Loucy (cell line): Measurements from ENCODE around the gene GPR55.

Experiments used
- H2AFZ ChIP-seq: fragments of 200-600 bp; sonication (generic); 2 replicates; pipeline ENCODE4 v1.6.0; 2016; ENCODE audit warnings: antibody characterized with exemption, mild to moderate bottlenecking, low read length, moderate library complexity
- H3F3A ChIP-seq: fragments of 200-600 bp; 2 replicates; pipeline ENCODE4 v1.6.0; 2016; ENCODE audit warnings: antibody characterized with exemption, low read depth, mild to moderate bottlenecking
- H3K27me3 ChIP-seq: fragments of 200-600 bp; sonication (generic); 2 replicates; pipeline ENCODE4 v1.6.1; 2014; ENCODE audit warnings: low read length, mild to moderate bottlenecking; ENCODE audit not compliant: insufficient read depth, poor library complexity, severe bottlenecking
- H3K36me3 ChIP-seq: fragments of 200-600 bp; sonication (generic); 2 replicates; pipeline ENCODE4 v1.6.1; 2016; ENCODE audit warnings: low read length; ENCODE audit not compliant: insufficient read depth
- H3K4me1 ChIP-seq: fragments of 200-600 bp; sonication (generic); 2 replicates; pipeline ENCODE4 v1.5.1; 2014; ENCODE audit warnings: low read length, mild to moderate bottlenecking; ENCODE audit not compliant: insufficient read depth, poor library complexity, severe bottlenecking
- H3K4me2 ChIP-seq: fragments of 200-600 bp; sonication (generic); 2 replicates; pipeline ENCODE4 v1.6.0; 2014; ENCODE audit warnings: antibody characterized with exemption, low read length, low read depth, mild to moderate bottlenecking; ENCODE audit not compliant: poor library complexity, severe bottlenecking
- H3K4me3 ChIP-seq: fragments of 200-600 bp; sonication (generic); 2 replicates; pipeline ENCODE4 v1.5.1; 2014; ENCODE audit warnings: low read length, mild to moderate bottlenecking, mixed read lengths; ENCODE audit not compliant: poor library complexity, severe bottlenecking
- H3K79me2 ChIP-seq: fragments of 200-600 bp; sonication (generic); 2 replicates; pipeline ENCODE4 v1.6.1; 2014; ENCODE audit warnings: low read length; ENCODE audit not compliant: insufficient read depth
- H3K9ac ChIP-seq: fragments of 200-600 bp; sonication (generic); 2 replicates; pipeline ENCODE4 v1.6.0; 2014; ENCODE audit warnings: mild to moderate bottlenecking, low read depth, low read length, moderate library complexity; ENCODE audit not compliant: poor library complexity, severe bottlenecking
- H3K9me2 ChIP-seq: fragments of 200-600 bp; sonication (generic); replicated peaks from 2 replicates; pipeline ENCODE4 v1.6.1; 2016; ENCODE audit warnings: low read depth, low read length, mixed read lengths
- H3K9me3 ChIP-seq: fragments of 200-600 bp; sonication (generic); 2 replicates; pipeline ENCODE4 v1.6.1; 2014; ENCODE audit warnings: mild to moderate bottlenecking, antibody characterized with exemption, low read length, low read depth; ENCODE audit not compliant: insufficient read depth
- H4K20me1 ChIP-seq: fragments of 200-600 bp; sonication (generic); 2 replicates; pipeline ENCODE4 v1.6.0; 2014; ENCODE audit warnings: antibody characterized with exemption, low read length, mild to moderate bottlenecking; ENCODE audit not compliant: insufficient read depth, poor library complexity, severe bottlenecking
- CTCF ChIP-seq: fragments of 200-600 bp; sonication (generic); conservative IDR thresholded peaks from 2 replicates; pipeline ENCODE4 v1.5.1; 2014; ENCODE audit warnings: mild to moderate bottlenecking, antibody characterized with exemption, low read length
- EZH2phosphoT487 ChIP-seq: fragments of 200-600 bp; IDR thresholded peaks from 2 replicates; pipeline ENCODE4 v1.6.1; 2018; ENCODE audit warnings: antibody characterized with exemption, mild to moderate bottlenecking, moderate library complexity, borderline replicate concordance

Gene GPR55

GRCh38 chr2:230964136-230964730 lies 39.2 kb upstream of the GPR55 start:
- Histone ChIP-seq H3K36me3 (no peaks in the 10 kb centered on the region), H3K4me3 (no peak overlapping the region), H2AFZ (no peak overlapping the region), H3F3A (no peaks in the 10 kb centered on the region), H3K79me2 (no peaks in the 10 kb centered on the region), H3K9me2 (no peaks in the 10 kb centered on the region), H3K4me2 (no peak overlapping the region), H3K4me1 (peaks cover 8% of the 10 kb centered on the region), H3K9ac (no peak overlapping the region), H4K20me1 (no peaks in the 10 kb centered on the region), H3K9me3 (no peaks in the 10 kb centered on the region), H3K27me3 (no peaks in the 10 kb centered on the region)
- TF ChIP-seq EZH2phosphoT487 (no peak), CTCF (no peak)

- no peak overlapping the region for H3K4me2 ChIP-seq
- no peaks in the 10 kb centered on the region for H3K9me3 ChIP-seq
- H3K9me2 ChIP-seq = no peaks in the 10 kb centered on the region
- TF ChIP-seq CTCF (no peak), EZH2phosphoT487 (no peak)
- no peak overlapping the region for H3K4me3 ChIP-seq
- H3K4me1 ChIP-seq = peaks cover 11% of the 10 kb centered on the region
- no peaks in the 10 kb centered on the region for H3F3A ChIP-seq
- no peaks in the 10 kb centered on the region for H4K20me1 ChIP-seq
- H3K27me3 ChIP-seq = no peaks in the 10 kb centered on the region
- no peaks in the 10 kb centered on the region for H3K36me3 ChIP-seq
- no peak overlapping the region for H3K9ac ChIP-seq
- H3K79me2 ChIP-seq = no peaks in the 10 kb centered on the region
- H2AFZ ChIP-seq = no peak overlapping the region
These were observed 36.0 kb upstream of the GPR55 start for GRCh38 chr2:230961091-230961491.

GRCh38 chr2:230960026-230960425 lies 35.0 kb upstream of the GPR55 start:
- Histone ChIP-seq H3K9ac (no peak overlapping the region), H3K79me2 (no peaks in the 10 kb centered on the region), H3K4me2 (no peak overlapping the region), H3K9me3 (no peaks in the 10 kb centered on the region), H3K4me3 (no peak overlapping the region), H2AFZ (no peak overlapping the region), H3K4me1 (peaks cover 11% of the 10 kb centered on the region), H3K9me2 (no peaks in the 10 kb centered on the region), H3K27me3 (no peaks in the 10 kb centered on the region), H3F3A (no peaks in the 10 kb centered on the region), H3K36me3 (no peaks in the 10 kb centered on the region), H4K20me1 (no peaks in the 10 kb centered on the region)
- TF ChIP-seq CTCF (no peak), EZH2phosphoT487 (no peak)
